Type B pancreatic cell (in vitro differentiated cells): ENCODE data around the gene TMEM87B. TPM values are rescaled to one million over a fixed set of nuclear protein-coding genes. Genes with fewer than 3 reads are reported as not detected.
"Not testable (repeated sequence)": the region's sequence is repeated elsewhere in the genome, so short reads cannot be mapped to it uniquely, and the experiment has no call there.

ENCODE experiments used
- DNase-seq: peaks from one replicate; pipeline ENCODE4 v3.0.0; 2021; ENCODE audit warnings: mixed read lengths; ENCODE audit not compliant: unreplicated experiment; ENCODE audit errors: extremely low spot score
- H3K27ac Mint-ChIP-seq: 2 replicates; pipeline ENCODE4 v1.8.0; 2021; ENCODE audit warnings: mild to moderate bottlenecking, mixed read lengths
- H3K27me3 Mint-ChIP-seq: 2 replicates; pipeline ENCODE4 v1.8.0; 2021; ENCODE audit warnings: mixed read lengths
- H3K36me3 Mint-ChIP-seq: 2 replicates; pipeline ENCODE4 v1.8.0; 2021; ENCODE audit warnings: mixed read lengths
- H3K4me1 Mint-ChIP-seq: one replicate; pipeline ENCODE4 v1.8.0; 2021; ENCODE audit warnings: mixed read lengths; ENCODE audit not compliant: unreplicated experiment
- H3K4me3 Mint-ChIP-seq: 2 replicates; pipeline ENCODE4 v1.8.0; 2021; ENCODE audit warnings: mild to moderate bottlenecking, mixed read lengths
- H3K9me3 Mint-ChIP-seq: 2 replicates; pipeline ENCODE4 v1.8.0; 2021; ENCODE audit warnings: mixed read lengths
- total RNA-seq: library from RNA; stranded (reverse); gene quantifications from 2 replicates; pipeline ENCODE4 v1.2.1, GENCODE V29; 2021; ENCODE audit warnings: low replicate concordance
- TF ChIP-seq, protein P1 (sequence below): fragments of 200-600 bp; sonication (generic); conservative IDR thresholded peaks from 2 replicates; pipeline ENCODE4 v1.5.0; 2021; ENCODE audit warnings: antibody characterized with exemption, mild to moderate bottlenecking

Gene TMEM87B
- total RNA-seq, 1 donor from 2014 or later: 15.5 TPM

DNA sequence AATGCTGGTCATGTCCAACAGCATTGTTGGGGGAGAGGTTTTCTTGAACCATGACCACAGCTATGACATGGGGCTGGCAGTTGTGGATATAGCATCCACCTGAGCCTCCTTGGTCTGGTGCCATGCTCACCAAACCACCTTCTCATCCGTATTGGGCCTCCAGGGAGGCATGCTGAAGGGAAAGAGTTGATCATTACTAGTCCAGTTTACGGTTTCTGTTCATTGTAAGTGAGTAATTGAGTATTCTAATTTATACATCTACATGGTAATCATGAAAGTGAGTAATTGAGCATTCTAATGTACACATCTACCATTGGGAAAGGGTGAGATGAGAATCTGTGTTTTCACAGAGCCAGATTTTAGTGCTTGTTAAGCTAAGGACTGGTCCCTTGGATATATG lies 6.8 kb downstream of the TMEM87B start:
- Mint-ChIP-seq H3K27me3 (no peaks in the 10 kb centered on the region), H3K4me3 (no peak overlapping the region), H3K4me1 (peaks cover 19% of the 10 kb centered on the region), H3K27ac (no peak overlapping the region), H3K36me3 (peaks cover 45% of the 10 kb centered on the region), H3K9me3 (no peaks in the 10 kb centered on the region)
- TF ChIP-seq, protein P1, sequence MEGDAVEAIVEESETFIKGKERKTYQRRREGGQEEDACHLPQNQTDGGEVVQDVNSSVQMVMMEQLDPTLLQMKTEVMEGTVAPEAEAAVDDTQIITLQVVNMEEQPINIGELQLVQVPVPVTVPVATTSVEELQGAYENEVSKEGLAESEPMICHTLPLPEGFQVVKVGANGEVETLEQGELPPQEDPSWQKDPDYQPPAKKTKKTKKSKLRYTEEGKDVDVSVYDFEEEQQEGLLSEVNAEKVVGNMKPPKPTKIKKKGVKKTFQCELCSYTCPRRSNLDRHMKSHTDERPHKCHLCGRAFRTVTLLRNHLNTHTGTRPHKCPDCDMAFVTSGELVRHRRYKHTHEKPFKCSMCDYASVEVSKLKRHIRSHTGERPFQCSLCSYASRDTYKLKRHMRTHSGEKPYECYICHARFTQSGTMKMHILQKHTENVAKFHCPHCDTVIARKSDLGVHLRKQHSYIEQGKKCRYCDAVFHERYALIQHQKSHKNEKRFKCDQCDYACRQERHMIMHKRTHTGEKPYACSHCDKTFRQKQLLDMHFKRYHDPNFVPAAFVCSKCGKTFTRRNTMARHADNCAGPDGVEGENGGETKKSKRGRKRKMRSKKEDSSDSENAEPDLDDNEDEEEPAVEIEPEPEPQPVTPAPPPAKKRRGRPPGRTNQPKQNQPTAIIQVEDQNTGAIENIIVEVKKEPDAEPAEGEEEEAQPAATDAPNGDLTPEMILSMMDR: no peak
- no peak for DNase-seq

DNA sequence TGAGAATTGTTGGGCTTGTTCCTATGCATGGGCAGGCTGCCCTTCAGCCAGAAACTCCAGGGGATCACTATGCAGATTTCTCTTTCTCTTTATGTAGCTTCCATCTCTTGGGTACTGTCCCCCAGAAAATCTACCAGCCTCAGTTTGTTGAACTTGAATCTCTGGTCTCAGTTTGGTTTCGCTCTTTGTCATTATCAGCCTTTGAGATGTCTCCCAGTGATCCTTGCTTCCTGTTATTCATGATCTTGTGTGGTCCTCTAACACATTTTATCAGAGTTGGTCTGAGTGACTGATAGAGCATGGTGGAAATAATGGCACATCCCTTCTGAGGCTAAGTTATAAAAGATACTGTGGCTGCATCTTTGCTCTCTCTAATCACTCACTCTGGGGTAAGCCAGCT lies 7.8 kb downstream of the TMEM87B start:
- Mint-ChIP-seq H3K27me3 (no peaks in the 10 kb centered on the region), H3K4me1 (peaks cover 12% of the 10 kb centered on the region), H3K27ac (no peak overlapping the region), H3K36me3 (peaks cover 50% of the 10 kb centered on the region), H3K4me3 (no peak overlapping the region), H3K9me3 (no peaks in the 10 kb centered on the region)
- no peak for DNase-seq
- TF ChIP-seq, protein P1: no peak

DNA sequence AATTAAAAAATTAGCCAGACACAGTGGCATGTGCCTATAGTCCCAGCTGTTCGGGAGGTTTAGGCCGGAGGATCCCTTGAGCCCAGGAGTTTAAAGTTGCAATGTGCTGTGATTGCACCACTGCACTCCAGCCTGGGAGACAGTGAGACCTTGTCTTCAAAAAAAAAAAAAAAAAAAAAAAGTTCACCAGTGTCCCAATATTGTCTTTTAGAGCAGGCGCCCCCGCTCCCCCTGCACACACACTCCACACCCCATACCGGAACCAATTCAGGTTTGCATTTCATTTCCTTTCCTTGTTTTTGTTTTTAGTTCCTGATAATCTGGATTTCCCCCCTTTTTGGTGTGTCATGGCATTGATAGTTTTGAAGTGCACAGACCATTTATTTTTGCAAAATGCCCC lies 10.4 kb downstream of the TMEM87B start:
- no peaks in the 10 kb centered on the region for H3K4me1 Mint-ChIP-seq
- no peaks in the 10 kb centered on the region for H3K27me3 Mint-ChIP-seq
- H3K9me3 Mint-ChIP-seq: peaks cover 3% of the 10 kb centered on the region
- H3K4me3 Mint-ChIP-seq: no peak overlapping the region
- TF ChIP-seq, protein P1: no peak
- no peak overlapping the region for H3K27ac Mint-ChIP-seq
- peaks cover 51% of the 10 kb centered on the region for H3K36me3 Mint-ChIP-seq
- DNase-seq: no peak

DNA sequence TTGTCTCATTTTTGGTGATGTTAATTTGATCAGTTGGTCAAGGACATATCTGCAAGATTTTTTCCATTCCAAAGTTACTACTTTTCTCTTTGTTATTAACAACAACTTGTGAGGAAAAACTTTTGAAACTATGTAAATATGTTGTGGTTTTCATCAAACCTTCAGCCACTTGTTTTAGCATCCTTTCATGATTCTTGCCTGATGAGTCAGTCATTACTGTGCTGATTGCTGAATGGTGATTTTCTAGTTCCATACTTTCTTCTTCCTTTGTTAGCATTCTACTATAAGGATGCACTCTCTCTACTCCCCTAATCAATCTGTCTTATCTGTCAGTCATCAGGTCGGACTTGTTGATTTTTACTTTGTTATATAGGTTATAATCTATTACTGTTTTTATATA lies 10.9 kb downstream of the TMEM87B start:
- Mint-ChIP-seq H3K36me3 (peaks cover 52% of the 10 kb centered on the region), H3K4me1 (no peaks in the 10 kb centered on the region), H3K4me3 (no peak overlapping the region), H3K9me3 (peaks cover 3% of the 10 kb centered on the region), H3K27ac (no peak overlapping the region), H3K27me3 (no peaks in the 10 kb centered on the region)
- no peak for DNase-seq
- TF ChIP-seq, protein P1: no peak

DNA sequence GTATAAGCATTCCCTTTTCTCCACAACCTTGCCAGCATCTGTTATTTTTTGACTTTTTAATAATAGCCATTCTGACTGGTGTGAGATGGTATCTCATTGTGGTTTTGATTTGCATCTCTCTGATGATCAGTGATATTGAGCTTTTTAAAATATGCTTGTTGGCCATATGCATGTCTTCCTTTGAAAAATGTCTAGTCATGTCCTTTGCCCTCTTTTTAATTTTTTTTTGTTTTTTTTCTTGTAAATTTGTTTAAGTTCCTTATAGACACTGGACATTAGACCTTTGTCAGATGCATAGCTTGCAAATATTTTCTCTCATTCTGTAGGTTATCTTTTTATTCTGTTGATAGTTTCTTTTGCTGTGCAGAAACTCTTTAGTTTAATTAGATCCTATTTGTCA lies 14.7 kb downstream of the TMEM87B start:
- not testable (repeated sequence) for H3K27ac Mint-ChIP-seq, DNase-seq, H3K9me3 Mint-ChIP-seq, H3K27me3 Mint-ChIP-seq, H3K4me1 Mint-ChIP-seq, H3K4me3 Mint-ChIP-seq
- H3K36me3 Mint-ChIP-seq: peaks cover 58% of the 10 kb centered on the region

DNA sequence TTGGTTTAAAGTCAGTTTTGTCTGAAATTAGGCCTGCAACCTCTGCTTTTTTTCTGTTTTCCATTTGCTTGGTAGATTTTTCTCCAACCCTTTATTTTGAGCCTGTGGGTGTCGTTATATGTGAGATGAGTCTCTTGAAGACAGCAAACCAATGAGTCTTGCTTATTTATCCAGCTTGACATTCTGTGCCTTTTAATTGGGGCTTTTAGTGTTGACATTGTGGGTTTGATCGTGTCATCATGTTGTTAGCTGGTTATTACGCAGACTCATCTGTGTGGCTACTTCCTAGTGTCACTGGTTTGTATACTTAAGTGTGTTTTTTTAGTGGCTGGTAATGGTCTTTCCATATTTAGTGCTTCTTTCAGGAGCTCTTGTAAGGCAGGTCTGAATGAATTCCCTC lies 18.8 kb downstream of the TMEM87B start:
- no peak for DNase-seq

More for the DNA sequence above, 18.8 kb downstream of the TMEM87B start:
- Mint-ChIP-seq H3K4me1 (peaks cover 4% of the 10 kb centered on the region), H3K4me3 (no peak overlapping the region), H3K27ac (no peak overlapping the region), H3K36me3 (peaks cover 56% of the 10 kb centered on the region), H3K27me3 (no peaks in the 10 kb centered on the region), H3K9me3 (peaks cover 3% of the 10 kb centered on the region)
- TF ChIP-seq, protein P1: no peak
